T-helper 1 cell treated with Interleukin-12 subunit alpha and Interleukin-12 subunit beta and Interleukin-4 antibody, amounts not matched to agents 30 μg/mL and 1 μg/mL, for 36 hours (primary cell): ENCODE measurements around the gene B4GAT1.
"Not testable (repeated sequence)": the region's sequence is repeated elsewhere in the genome, so short reads cannot be mapped to it uniquely, and the experiment has no call there.

Experiments used
- H3K27ac Mint-ChIP-seq: one replicate; pipeline ENCODE4 v1.8.0; 2021; ENCODE audit warnings: mild to moderate bottlenecking, mixed read lengths
- H3K27me3 Mint-ChIP-seq: one replicate; pipeline ENCODE4 v1.8.0; 2021; ENCODE audit warnings: low read depth, mixed read lengths
- H3K36me3 Mint-ChIP-seq: one replicate; pipeline ENCODE4 v1.8.0; 2021; ENCODE audit warnings: low read depth, mixed read lengths
- H3K4me1 Mint-ChIP-seq: one replicate; pipeline ENCODE4 v1.8.0; 2021; ENCODE audit warnings: low read depth, mixed read lengths
- H3K4me3 Mint-ChIP-seq: one replicate; pipeline ENCODE4 v1.8.0; 2021; ENCODE audit warnings: mild to moderate bottlenecking, moderate library complexity, mixed read lengths
- H3K9me3 Mint-ChIP-seq: one replicate; pipeline ENCODE4 v1.8.0; 2021; ENCODE audit warnings: mixed read lengths

Gene B4GAT1

DNA sequence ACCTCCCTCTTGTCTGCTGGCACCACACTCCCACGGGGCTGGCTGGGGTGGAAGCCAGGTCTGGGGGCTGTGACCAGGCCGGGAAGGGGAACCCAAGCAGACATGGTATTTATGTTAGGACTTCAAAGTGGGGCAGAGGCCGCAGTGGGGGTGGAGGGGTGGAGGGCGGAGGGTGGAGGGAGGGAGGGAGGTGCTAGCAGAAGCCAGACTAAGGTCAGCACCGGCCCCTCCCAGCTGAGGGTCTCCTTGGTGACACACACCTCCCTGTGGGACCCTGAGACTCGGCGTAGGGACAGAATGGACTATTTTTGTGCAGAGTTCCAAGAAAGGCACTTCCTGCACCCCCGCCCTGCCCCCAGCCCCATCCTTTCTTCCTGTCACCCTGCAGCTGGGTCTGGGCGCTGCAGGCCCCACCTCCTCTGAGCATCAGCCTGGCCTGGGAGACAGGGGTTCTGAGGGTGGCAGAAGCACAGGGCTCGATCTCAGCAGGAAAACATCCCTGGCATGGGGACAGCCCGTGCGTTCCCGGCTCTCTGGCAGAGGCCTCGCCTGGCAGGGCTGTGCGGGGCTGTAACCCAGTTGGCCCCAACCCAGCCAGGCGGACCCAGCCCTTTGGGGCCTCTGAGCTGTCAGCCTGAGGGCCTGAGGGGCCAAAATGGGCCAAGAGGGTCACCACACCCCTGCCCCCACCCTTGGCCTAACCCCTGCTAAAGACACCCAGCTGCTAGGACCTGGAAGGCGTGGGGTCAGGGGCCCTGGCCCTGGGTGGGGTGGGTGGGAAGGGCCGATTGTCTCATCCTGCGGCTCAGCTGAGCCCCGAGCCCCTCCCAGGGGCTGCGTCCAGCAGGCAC, 20.9 kb downstream of the B4GAT1 start:
- no peak overlapping the region for H3K4me3 Mint-ChIP-seq
- H3K27me3 Mint-ChIP-seq = no peaks in the 10 kb centered on the region
- H3K9me3 Mint-ChIP-seq = no peaks in the 10 kb centered on the region
- peaks cover 28% of the 10 kb centered on the region for H3K4me1 Mint-ChIP-seq
- H3K36me3 Mint-ChIP-seq = no peaks in the 10 kb centered on the region
- H3K27ac Mint-ChIP-seq = peak overlapping the region; percentile 86

GRCh38 chr11:66325263-66325671, 22.2 kb downstream of the B4GAT1 start:
- Mint-ChIP-seq H3K4me1 (peaks cover 28% of the 10 kb centered on the region), H3K4me3 (no peak overlapping the region), H3K36me3 (peaks cover under 1% of the 10 kb centered on the region), H3K27ac (no peak overlapping the region), H3K27me3 (no peaks in the 10 kb centered on the region), H3K9me3 (no peaks in the 10 kb centered on the region)

GRCh38 chr11:66324664-66325063, 22.8 kb downstream of the B4GAT1 start:
- Mint-ChIP-seq H3K4me1 (peaks cover 28% of the 10 kb centered on the region), H3K9me3 (no peaks in the 10 kb centered on the region)

GRCh38 chr11:66323684-66324083, 23.7 kb downstream of the B4GAT1 start:
- H3K36me3 Mint-ChIP-seq = peaks cover 3% of the 10 kb centered on the region
- no peak overlapping the region for H3K27ac Mint-ChIP-seq
- H3K4me3 Mint-ChIP-seq = no peak overlapping the region
- peaks cover 2% of the 10 kb centered on the region for H3K27me3 Mint-ChIP-seq
- no peaks in the 10 kb centered on the region for H3K9me3 Mint-ChIP-seq
- H3K4me1 Mint-ChIP-seq = peaks cover 33% of the 10 kb centered on the region

More at GRCh38 chr11:66324664-66325063, 22.8 kb downstream of the B4GAT1 start:
- peaks cover 1% of the 10 kb centered on the region for H3K36me3 Mint-ChIP-seq
- H3K27me3 Mint-ChIP-seq = no peaks in the 10 kb centered on the region
- H3K27ac Mint-ChIP-seq = peak overlapping the region; percentile 13
- no peak overlapping the region for H3K4me3 Mint-ChIP-seq

GRCh38 chr11:66322732-66323427, 24.5 kb downstream of the B4GAT1 start:
- Mint-ChIP-seq H3K9me3 (no peaks in the 10 kb centered on the region), H3K4me3 (no peak overlapping the region), H3K36me3 (peaks cover 4% of the 10 kb centered on the region), H3K27ac (no peak overlapping the region), H3K4me1 (peaks cover 34% of the 10 kb centered on the region), H3K27me3 (peaks cover 3% of the 10 kb centered on the region)

GRCh38 chr11:66321606-66322005, 25.8 kb downstream of the B4GAT1 start:
- Mint-ChIP-seq H3K27me3 (peaks cover 3% of the 10 kb centered on the region), H3K36me3 (peaks cover 4% of the 10 kb centered on the region), H3K27ac (no peak overlapping the region), H3K4me1 (peaks cover 31% of the 10 kb centered on the region), H3K4me3 (no peak overlapping the region), H3K9me3 (no peaks in the 10 kb centered on the region)

GRCh38 chr11:66320748-66321147, 26.7 kb downstream of the B4GAT1 start:
- H3K9me3 Mint-ChIP-seq, H3K27me3 Mint-ChIP-seq, H3K27ac Mint-ChIP-seq, H3K4me3 Mint-ChIP-seq, H3K36me3 Mint-ChIP-seq: not testable (repeated sequence)
- H3K4me1 Mint-ChIP-seq = peaks cover 25% of the 10 kb centered on the region

DNA sequence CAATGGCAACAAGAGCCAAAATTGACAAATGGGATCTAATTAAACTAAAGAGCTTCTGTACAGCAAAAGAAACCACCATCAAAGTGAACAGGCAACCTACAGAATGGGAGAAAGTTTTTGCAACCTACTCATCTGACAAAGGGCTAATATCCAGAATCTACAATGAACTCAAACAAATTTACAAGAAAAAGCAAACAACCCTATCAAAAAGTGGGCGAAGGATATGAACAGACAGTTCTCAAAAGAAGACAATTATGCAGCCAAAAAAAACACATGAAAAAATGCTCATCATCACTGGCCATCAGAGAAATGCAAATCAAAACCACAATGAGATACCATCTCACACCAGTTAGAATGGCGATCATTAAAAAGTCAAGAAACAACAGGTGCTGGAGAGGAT, 27.1 kb downstream of the B4GAT1 start:
- not testable (repeated sequence) for H3K27ac Mint-ChIP-seq, H3K27me3 Mint-ChIP-seq, H3K9me3 Mint-ChIP-seq, H3K4me3 Mint-ChIP-seq, H3K36me3 Mint-ChIP-seq
- peaks cover 22% of the 10 kb centered on the region for H3K4me1 Mint-ChIP-seq

DNA sequence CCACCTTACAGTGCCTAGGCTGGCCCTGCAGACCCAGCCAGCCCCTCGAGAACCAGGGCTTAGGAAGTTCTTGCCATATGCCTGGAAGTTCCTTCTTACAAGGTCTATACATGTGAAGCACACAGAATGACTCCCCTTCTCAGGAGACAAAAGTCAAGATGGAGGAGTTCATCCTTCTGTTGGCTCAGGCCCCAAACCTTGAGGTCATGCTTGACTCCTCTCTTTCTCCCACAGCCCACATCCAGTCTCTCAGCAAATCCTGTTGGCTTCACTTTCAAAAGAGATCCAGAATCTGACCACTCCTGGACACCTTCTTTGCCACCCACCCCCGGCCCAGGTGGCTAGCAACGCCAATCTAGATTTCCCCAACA, 28.8 kb downstream of the B4GAT1 start:
- peak overlapping the region; percentile 50 for H3K27ac Mint-ChIP-seq
- no peaks in the 10 kb centered on the region for H3K9me3 Mint-ChIP-seq
- peaks cover 7% of the 10 kb centered on the region for H3K27me3 Mint-ChIP-seq
- H3K36me3 Mint-ChIP-seq = peaks cover 4% of the 10 kb centered on the region
- peaks cover 28% of the 10 kb centered on the region for H3K4me1 Mint-ChIP-seq
- no peak overlapping the region for H3K4me3 Mint-ChIP-seq

DNA sequence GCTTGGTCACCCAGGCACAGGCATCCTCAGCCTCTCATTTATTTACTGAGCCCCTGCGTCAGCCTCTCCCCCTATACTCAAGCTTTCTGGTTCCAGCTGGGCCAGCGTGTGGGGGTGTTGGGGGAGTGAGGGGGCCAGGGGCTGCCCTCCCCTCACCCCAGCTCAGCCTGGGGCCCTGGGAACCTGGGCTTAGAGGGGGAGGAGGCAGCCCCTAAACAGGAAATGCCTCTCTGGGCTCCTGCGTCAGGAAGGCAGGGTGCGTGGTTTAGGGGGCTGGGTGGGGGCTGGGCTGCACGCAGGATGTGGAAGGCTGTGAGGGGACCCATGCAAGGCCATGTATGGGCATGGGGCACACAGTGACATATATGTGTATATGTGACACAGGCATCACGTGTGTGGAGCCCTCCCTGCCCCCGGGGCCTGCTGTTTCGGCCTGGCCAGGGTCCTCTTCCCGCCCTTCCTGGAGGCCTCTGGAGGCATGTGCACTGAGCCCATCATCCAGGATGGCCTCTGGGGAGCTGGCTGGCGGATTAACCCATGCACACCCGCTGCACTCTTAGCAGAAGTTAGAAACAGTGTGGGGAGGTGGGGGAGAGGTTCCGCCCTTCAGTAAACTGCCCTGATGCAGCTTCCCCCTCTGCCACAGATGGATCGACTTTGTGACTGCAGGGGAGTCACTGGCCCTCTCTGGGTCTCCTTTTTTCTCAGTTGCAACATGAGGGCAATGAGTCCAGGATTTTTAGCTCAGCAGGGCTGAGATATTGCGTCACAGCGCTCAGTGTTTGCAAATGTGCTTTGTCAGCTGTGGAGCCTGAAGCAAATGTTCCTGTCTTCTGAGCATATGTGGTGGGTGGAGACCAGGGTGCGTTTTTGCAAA, 29.5 kb downstream of the B4GAT1 start:
- Mint-ChIP-seq H3K36me3 (peaks cover 4% of the 10 kb centered on the region), H3K27ac (peak overlapping the region; percentile 75), H3K9me3 (no peaks in the 10 kb centered on the region), H3K4me1 (peaks cover 28% of the 10 kb centered on the region), H3K27me3 (peaks cover 7% of the 10 kb centered on the region), H3K4me3 (peak overlapping the region; percentile 14)

DNA sequence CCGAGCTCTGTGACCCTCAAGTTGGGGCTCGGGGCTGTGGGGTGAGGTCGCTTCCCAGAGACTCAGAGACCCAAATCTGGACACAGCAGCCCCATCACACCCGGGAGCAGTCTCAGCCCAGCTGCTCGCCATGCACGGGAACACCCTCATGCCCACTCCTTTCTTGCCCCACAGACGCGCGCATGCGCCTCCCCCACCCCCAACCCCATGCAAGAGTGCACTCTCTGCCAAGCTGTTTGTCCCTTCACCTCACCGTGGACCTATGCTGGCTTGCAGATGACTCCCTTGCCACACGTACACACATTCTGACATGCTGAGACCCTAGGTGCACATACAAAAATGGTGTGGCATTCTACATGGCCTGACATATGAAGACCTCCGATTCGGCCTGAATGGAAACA, 30.1 kb downstream of the B4GAT1 start:
- peaks cover 4% of the 10 kb centered on the region for H3K36me3 Mint-ChIP-seq
- H3K4me1 Mint-ChIP-seq = peaks cover 26% of the 10 kb centered on the region
- H3K27ac Mint-ChIP-seq = peak overlapping the region; percentile 38
- no peaks in the 10 kb centered on the region for H3K9me3 Mint-ChIP-seq
- H3K4me3 Mint-ChIP-seq = no peak overlapping the region
- H3K27me3 Mint-ChIP-seq = peaks cover 7% of the 10 kb centered on the region

GRCh38 chr11:66316849-66317251, 30.6 kb downstream of the B4GAT1 start, which contains the start of gene CD248:
TSS of gene CD248 (minus strand) at chr11:66317044. CDS start at chr11:66317027, 17 bp downstream.
- peaks cover 4% of the 10 kb centered on the region for H3K36me3 Mint-ChIP-seq
- peak within 1 kb of the TSS; percentile 38 for H3K27ac Mint-ChIP-seq
- peaks cover 25% of the 10 kb centered on the region for H3K4me1 Mint-ChIP-seq
- H3K4me3 Mint-ChIP-seq = no peak within 1 kb of the TSS
- H3K9me3 Mint-ChIP-seq = no peaks in the 10 kb centered on the region
- peaks cover 7% of the 10 kb centered on the region for H3K27me3 Mint-ChIP-seq

DNA sequence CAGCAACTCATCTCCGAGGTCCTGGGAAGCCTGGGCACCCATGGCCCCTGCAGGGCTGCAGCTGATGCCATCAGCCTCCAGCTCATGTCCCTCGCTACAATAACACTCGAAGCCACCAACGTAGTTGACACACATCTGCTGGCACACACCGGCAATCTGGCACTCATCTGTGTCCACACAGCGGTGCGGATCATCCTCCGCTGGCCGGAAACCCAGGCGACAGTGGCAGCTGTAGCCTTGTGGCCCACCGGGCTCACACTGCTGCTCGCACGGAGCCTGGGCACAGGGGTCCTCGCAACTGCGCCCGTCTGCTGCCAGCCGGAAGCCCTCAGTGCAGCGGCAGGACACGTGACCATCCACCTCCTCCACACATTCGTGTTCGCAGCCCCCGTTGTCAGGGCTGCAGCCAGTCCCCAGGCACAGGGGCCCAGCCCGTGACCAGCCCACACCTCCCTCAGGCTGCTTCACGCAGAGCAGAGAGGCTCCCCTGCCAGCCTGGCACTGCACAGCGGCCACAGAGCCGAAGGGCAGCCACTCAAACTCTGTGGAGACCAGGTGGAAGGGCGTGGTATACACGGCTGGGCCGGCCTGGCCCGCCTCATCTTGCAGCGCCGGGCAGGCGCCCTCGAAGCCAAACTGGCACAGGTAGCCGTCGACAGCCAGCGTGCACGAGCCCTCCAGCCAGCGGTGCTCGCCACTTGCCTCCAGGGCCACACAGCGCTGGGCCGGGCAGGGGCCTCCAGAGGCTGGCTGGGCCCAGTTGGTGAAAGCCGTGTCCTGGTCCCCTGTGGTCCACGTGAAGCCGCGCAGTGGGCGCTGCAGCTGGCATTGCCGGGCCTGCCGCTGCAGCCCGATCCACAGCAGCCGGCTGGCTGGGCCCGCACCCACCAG, 31.3 kb downstream of the B4GAT1 start:
- H3K9me3 Mint-ChIP-seq = no peaks in the 10 kb centered on the region
- H3K36me3 Mint-ChIP-seq = peaks cover 4% of the 10 kb centered on the region
- H3K4me1 Mint-ChIP-seq = peaks cover 25% of the 10 kb centered on the region
- peaks cover 7% of the 10 kb centered on the region for H3K27me3 Mint-ChIP-seq
- H3K4me3 Mint-ChIP-seq = no peak overlapping the region
- no peak overlapping the region for H3K27ac Mint-ChIP-seq
